Tibial artery (tissue), 4 donors: Measurements from ENCODE around the gene C19orf47.
A peak's percentile ranks its signal among the peaks of the same experiment; 100 is the strongest.

Experiments used
- DNase-seq, 2 donors: peaks; one replicate each; pipeline ENCODE4 v3.0.0-alpha.2; 2019
- H3K27ac ChIP-seq, 2 donors: fragments of 200-600 bp; sonication (generic) in 1 of 2; 1 replicate in 1 of 2; 2 replicates in 1 of 2; pipeline ENCODE4 v1.5.1; 2018 to 2019; ENCODE audit warnings: mild to moderate bottlenecking in 1 of 2
- H3K27me3 ChIP-seq, 2 donors: fragments of 200-600 bp; sonication (generic) in 1 of 2; one replicate each; pipeline versions ENCODE4 v1.5.1 to v1.6.0; 2016 to 2019
- H3K36me3 ChIP-seq, 3 donors: fragments of 200-600 bp; sonication (generic) in 2 of 3; one replicate each; pipeline ENCODE4 v1.5.1; 2016 to 2019; ENCODE audit warnings: mild to moderate bottlenecking in 2 of 3
- H3K4me1 ChIP-seq, 4 donors: fragments of 200-600 bp; sonication (generic) in 2 of 4; 1 replicate in 3 of 4; 2 replicates in 1 of 4; pipeline ENCODE4 v1.5.1; 2016 to 2019
- H3K4me3 ChIP-seq, 2 donors: fragments of 200-600 bp; sonication (generic) in 1 of 2; 1 replicate in 1 of 2; 2 replicates in 1 of 2; pipeline ENCODE4 v1.5.1; 2018 to 2019; ENCODE audit warnings: mild to moderate bottlenecking in 2 of 2
- H3K9me3 ChIP-seq, 3 donors: fragments of 200-600 bp; sonication (generic) in 1 of 3; one replicate each; pipeline ENCODE4 v1.5.1; 2016 to 2019
- CTCF ChIP-seq, 2 experiments: fragments of 200-600 bp in 1 of 2; fragments of 450-650 bp in 1 of 2; IDR thresholded peaks; one replicate each; pipeline ENCODE4 v1.5.1; 2017 to 2019; ENCODE audit warnings: antibody characterized with exemption in 2 of 2, mild to moderate bottlenecking in 1 of 2, moderate library complexity in 1 of 2
- intact Hi-C: fragments of 100-400 bp; cut with DNase I; formaldehyde crosslinking; loops from one replicate; pipeline ENCODE4 v1.15.0; 2023; ENCODE audit warnings: low total_unique reads

The C19orf47 gene

GRCh38 chr19:40285353-40286234 lies 62.6 kb downstream of the C19orf47 start:
- intact Hi-C loops, result no loop called here
- Histone ChIP-seq H3K27ac (peak overlapping the region; percentile 91 to 94), H3K27me3 (no peaks in the 10 kb centered on the region), H3K4me1 (peaks cover 0 to 46% (median 30%) of the 10 kb centered on the region in 4 donors), H3K36me3 (peaks cover 0 to 7% (median 0%) of the 10 kb centered on the region in 3 donors), H3K4me3 (peak overlapping the region; percentile 73 to 81), H3K9me3 (no peaks in the 10 kb centered on the region)
- no peak for TF ChIP-seq CTCF (IDR thresholded peaks at IDR 0.05)
- DNase-seq, result peak; percentile 98 to 100

GRCh38 chr19:40284501-40285352 lies 63.5 kb downstream of the C19orf47 start, which contains the start of gene AKT2:
Gene AKT2 (minus strand): TSS chr19:40285345. CDS start chr19:40265267, 20,078 bp downstream.
- intact Hi-C loops, result no loop called here
- Histone ChIP-seq H3K4me1 (peaks cover 0 to 54% (median 39%) of the 10 kb centered on the region in 4 donors), H3K36me3 (peaks cover 0 to 7% (median 0%) of the 10 kb centered on the region in 3 donors), H3K9me3 (no peaks in the 10 kb centered on the region), H3K4me3 (peak within 1 kb of the TSS; percentile 73 to 81), H3K27me3 (no peaks in the 10 kb centered on the region), H3K27ac (peak within 1 kb of the TSS; percentile 91 to 94)
- TF ChIP-seq CTCF (IDR thresholded peaks at IDR 0.05), result no peak
- peak in 1 of 2 donors; percentile 35 for DNase-seq

- no peak for TF ChIP-seq CTCF (IDR thresholded peaks at IDR 0.05)
- peaks cover 0 to 60% (median 44%) of the 10 kb centered on the region in 4 donors for H3K4me1 ChIP-seq
- H3K27ac ChIP-seq, result peak overlapping the region; percentile 91 to 94
- H3K27me3 ChIP-seq, result no peaks in the 10 kb centered on the region
- H3K9me3 ChIP-seq, result no peaks in the 10 kb centered on the region
- DNase-seq, result no peak
- H3K4me3 ChIP-seq, result peak overlapping the region; percentile 73 to 81
- peaks cover 0 to 7% (median 0%) of the 10 kb centered on the region in 3 donors for H3K36me3 ChIP-seq
- intact Hi-C loops, result no loop called here
Observed at GRCh38 chr19:40284251-40284500, 64.0 kb downstream of the C19orf47 start.

- Histone ChIP-seq H3K27ac (peak overlapping the region; percentile 91 to 94), H3K9me3 (no peaks in the 10 kb centered on the region), H3K4me3 (peak overlapping the region; percentile 73 to 81), H3K36me3 (peaks cover 0 to 7% (median 0%) of the 10 kb centered on the region in 3 donors), H3K4me1 (peaks cover 0 to 65% (median 50%) of the 10 kb centered on the region in 4 donors), H3K27me3 (no peaks in the 10 kb centered on the region)
- intact Hi-C loops, result no loop called here
- no peak for DNase-seq
- no peak for TF ChIP-seq CTCF (IDR thresholded peaks at IDR 0.05)
Observed at GRCh38 chr19:40283414-40284250, 64.6 kb downstream of the C19orf47 start.

GRCh38 chr19:40282920-40283319 lies 65.3 kb downstream of the C19orf47 start:
- Histone ChIP-seq H3K9me3 (no peaks in the 10 kb centered on the region), H3K36me3 (peaks cover 0 to 7% (median 0%) of the 10 kb centered on the region in 3 donors), H3K27me3 (no peaks in the 10 kb centered on the region), H3K4me3 (no peak overlapping the region), H3K27ac (no peak overlapping the region), H3K4me1 (peaks cover 0 to 72% (median 56%) of the 10 kb centered on the region in 4 donors)
- TF ChIP-seq CTCF (IDR thresholded peaks at IDR 0.05), result no peak
- intact Hi-C loops, result no loop called here
- DNase-seq, result no peak
